ENCODE results near the gene ARAP1.

ARAP1 gene

GRCh38 chr11:72679869-72680268 is 72.3 kb downstream of the ARAP1 start:
- no peak for DNase-seq

GRCh38 chr11:72678524-72678923 is 73.7 kb downstream of the ARAP1 start:
- no peak for DNase-seq

- peak; percentile 78 for DNase-seq
Measured at GRCh38 chr11:72676861-72677341, 75.3 kb downstream of the ARAP1 start.

GRCh38 chr11:72675221-72675620 is 77.0 kb downstream of the ARAP1 start:
- no peak for DNase-seq

- no peak for DNase-seq
Measured at GRCh38 chr11:72673943-72674828, 78.0 kb downstream of the ARAP1 start, which contains the start of gene PDE2A. Gene PDE2A (minus strand): TSS chr11:72674422. CDS start chr11:72674207, 215 bp downstream.

GRCh38 chr11:72673284-72673942 is 78.8 kb downstream of the ARAP1 start:
- no peak for DNase-seq

GRCh38 chr11:72672597-72673238 is 79.5 kb downstream of the ARAP1 start:
- DNase-seq, result no peak

- DNase-seq, result no peak
Measured at GRCh38 chr11:72671152-72672099, 80.8 kb downstream of the ARAP1 start.

GRCh38 chr11:72670041-72670440 is 82.2 kb downstream of the ARAP1 start:
- DNase-seq, result no peak

GRCh38 chr11:72669527-72669926 is 82.7 kb downstream of the ARAP1 start:
- DNase-seq, result no peak

- DNase-seq, result no peak
Measured at GRCh38 chr11:72668629-72669347, 83.4 kb downstream of the ARAP1 start.

GRCh38 chr11:72665911-72666472 is 86.2 kb downstream of the ARAP1 start:
- DNase-seq, result no peak

GRCh38 chr11:72662036-72662435 is 90.2 kb downstream of the ARAP1 start:
- no peak for DNase-seq

GRCh38 chr11:72661486-72661885 is 90.7 kb downstream of the ARAP1 start:
- no peak for DNase-seq

- DNase-seq, result no peak
Measured at GRCh38 chr11:72658989-72659640, 93.1 kb downstream of the ARAP1 start.

- no peak for DNase-seq
Measured at GRCh38 chr11:72657411-72658100, 94.7 kb downstream of the ARAP1 start.

GRCh38 chr11:72655896-72656464 is 96.2 kb downstream of the ARAP1 start:
- no peak for DNase-seq

- no peak for DNase-seq
Measured at GRCh38 chr11:72655014-72655413, 97.2 kb downstream of the ARAP1 start.

- no peak for DNase-seq
Measured at GRCh38 chr11:72653649-72654048, 98.6 kb downstream of the ARAP1 start.

Measured in 8988T (cell line).